ENCODE measurements around the gene DPH1.
A peak's percentile ranks its signal among the peaks of the same experiment; 100 is the strongest.

The DPH1 gene

GRCh38 chr17:2084766-2085647, 55.1 kb downstream of the DPH1 start:
- Histone ChIP-seq H3K9ac (peak overlapping the region in 7 of 11 experiments; percentile 22 to 82 (median 51); a peak in 9 of 22 replicates), H3K4me2 (peak overlapping the region; percentile 93 to 99 (median 95)), H3K4me3 (no peak overlapping the region; a peak in 1 of 20 replicates), H3K4me1 (peaks cover 68 to 91% (median 85%) of the 10 kb centered on the region in 10 experiments), H3K27me3 (no peaks in the 10 kb centered on the region), H3K36me3 (peaks cover 21 to 57% (median 34%) of the 10 kb centered on the region in 11 experiments), H3K9me3 (replicated peaks in 1 of 11) (no peaks in the 10 kb centered on the region), H3K27ac (peak overlapping the region in 7 of 11 experiments; percentile 72 to 91 (median 88); a peak in 12 of 22 replicates), H4K20me1 (peaks cover 0 to 82% (median 0%) of the 10 kb centered on the region in 11 experiments; a peak in 8 of 22 replicates)
- no peak for TF ChIP-seq Cebpa-rat (IDR thresholded peaks at IDR 0.05)

GRCh38 chr17:2085648-2085949, 55.6 kb downstream of the DPH1 start:
- Histone ChIP-seq H3K9me3 (replicated peaks in 1 of 11) (no peaks in the 10 kb centered on the region), H4K20me1 (peaks cover 0 to 82% (median 0%) of the 10 kb centered on the region in 11 experiments; a peak in 8 of 22 replicates), H3K9ac (peak overlapping the region in 5 of 11 experiments; percentile 11 to 82 (median 42); a peak in 5 of 22 replicates), H3K27ac (peak overlapping the region in 6 of 11 experiments; percentile 79 to 91 (median 88); a peak in 8 of 22 replicates), H3K4me2 (peak overlapping the region; percentile 93 to 99 (median 95)), H3K36me3 (peaks cover 16 to 51% (median 28%) of the 10 kb centered on the region in 11 experiments), H3K4me3 (no peak overlapping the region; a peak in 1 of 20 replicates), H3K4me1 (peaks cover 74 to 97% (median 91%) of the 10 kb centered on the region in 10 experiments), H3K27me3 (no peaks in the 10 kb centered on the region)
- TF ChIP-seq Cebpa-rat (IDR thresholded peaks at IDR 0.05) = no peak

- Histone ChIP-seq H3K27ac (peak overlapping the region in 7 of 11 experiments; percentile 71 to 91 (median 88); a peak in 14 of 22 replicates), H3K4me1 (peaks cover 81 to 100% (median 95%) of the 10 kb centered on the region in 10 experiments), H3K9ac (peak overlapping the region in 7 of 11 experiments; percentile 33 to 82 (median 60); a peak in 11 of 22 replicates), H3K4me2 (peak overlapping the region; percentile 93 to 99 (median 95)), H3K9me3 (replicated peaks in 1 of 11) (no peaks in the 10 kb centered on the region), H4K20me1 (peaks cover 0 to 77% (median 0%) of the 10 kb centered on the region in 11 experiments; a peak in 8 of 22 replicates), H3K4me3 (no peak overlapping the region; a peak in 1 of 20 replicates), H3K36me3 (peaks cover 10 to 44% (median 21%) of the 10 kb centered on the region in 11 experiments), H3K27me3 (no peaks in the 10 kb centered on the region)
- no peak for TF ChIP-seq Cebpa-rat (IDR thresholded peaks at IDR 0.05)
These were observed 56.4 kb downstream of the DPH1 start for GRCh38 chr17:2086306-2086705.

- H4K20me1 ChIP-seq = peaks cover 0 to 70% (median 0%) of the 10 kb centered on the region in 11 experiments; a peak in 8 of 22 replicates
- 0 out of 22 replicates have a peak, but pooled peaks cover 0 to 2% (median 0%) of the 10 kb centered on the region in 11 experiments for H3K9me3 ChIP-seq (replicated peaks in 1 of 11)
- peak overlapping the region in 6 of 10 experiments; percentile 12 to 58 (median 50); a peak in 9 of 20 replicates for H3K4me3 ChIP-seq
- peak overlapping the region; percentile 93 to 99 (median 95) for H3K4me2 ChIP-seq
- H3K27ac ChIP-seq = peak overlapping the region in 10 of 11 experiments; percentile 20 to 91 (median 82); a peak in 20 of 22 replicates
- H3K4me1 ChIP-seq = peaks cover 83 to 97% (median 88%) of the 10 kb centered on the region in 10 experiments
- H3K36me3 ChIP-seq = peaks cover 0 to 37% (median 14%) of the 10 kb centered on the region in 11 experiments; a peak in 17 of 22 replicates
- peak overlapping the region in 8 of 11 experiments; percentile 52 to 84 (median 78); a peak in 16 of 22 replicates for H3K9ac ChIP-seq
- no peaks in the 10 kb centered on the region for H3K27me3 ChIP-seq
- TF ChIP-seq Cebpa-rat (IDR thresholded peaks at IDR 0.05) = no peak
These were observed 57.8 kb downstream of the DPH1 start for GRCh38 chr17:2087597-2088211.

GRCh38 chr17:2089021-2089422, 59.1 kb downstream of the DPH1 start:
- Histone ChIP-seq H3K36me3 (peaks cover 0 to 33% (median 18%) of the 10 kb centered on the region in 11 experiments; a peak in 16 of 22 replicates), H3K9me3 (replicated peaks in 1 of 11) (0 out of 22 replicates have a peak, but pooled peaks cover 0 to 4% (median 0%) of the 10 kb centered on the region in 11 experiments), H4K20me1 (peaks cover 0 to 57% (median 0%) of the 10 kb centered on the region in 11 experiments; a peak in 8 of 22 replicates), H3K4me2 (peak overlapping the region; percentile 93 to 99 (median 95)), H3K4me1 (peaks cover 73 to 89% (median 75%) of the 10 kb centered on the region in 10 experiments), H3K27me3 (no peaks in the 10 kb centered on the region), H3K4me3 (peak overlapping the region; percentile 48 to 65 (median 55); a peak in 19 of 20 replicates), H3K27ac (peak overlapping the region in 10 of 11 experiments; percentile 14 to 91 (median 82); a peak in 20 of 22 replicates), H3K9ac (peak overlapping the region; percentile 28 to 84 (median 76); a peak in 20 of 22 replicates)
- no peak for TF ChIP-seq Cebpa-rat (IDR thresholded peaks at IDR 0.05)

- H3K4me3 ChIP-seq = peak overlapping the region; percentile 48 to 65 (median 55)
- H3K27ac ChIP-seq = peak overlapping the region in 9 of 11 experiments; percentile 72 to 91 (median 83); a peak in 17 of 22 replicates
- TF ChIP-seq Cebpa-rat (IDR thresholded peaks at IDR 0.05) = no peak
- H3K4me1 ChIP-seq = peaks cover 62 to 78% (median 69%) of the 10 kb centered on the region in 10 experiments
- peak overlapping the region; percentile 93 to 99 (median 95) for H3K4me2 ChIP-seq
- H3K9me3 ChIP-seq (replicated peaks in 1 of 11) = 0 out of 22 replicates have a peak, but pooled peaks cover 0 to 4% (median 0%) of the 10 kb centered on the region in 11 experiments
- peaks cover 0 to 38% (median 21%) of the 10 kb centered on the region in 11 experiments; a peak in 15 of 22 replicates for H3K36me3 ChIP-seq
- H3K27me3 ChIP-seq = no peaks in the 10 kb centered on the region
- H3K9ac ChIP-seq = peak overlapping the region; percentile 36 to 84 (median 76); a peak in 19 of 22 replicates
- H4K20me1 ChIP-seq = peaks cover 0 to 47% (median 5%) of the 10 kb centered on the region in 11 experiments; a peak in 8 of 22 replicates
These were observed 60.3 kb downstream of the DPH1 start for GRCh38 chr17:2090210-2090641.

GRCh38 chr17:2090804-2091534, 61.0 kb downstream of the DPH1 start:
- peaks cover 55 to 74% (median 68%) of the 10 kb centered on the region in 10 experiments for H3K4me1 ChIP-seq
- peaks cover 0 to 39% (median 5%) of the 10 kb centered on the region in 11 experiments; a peak in 8 of 22 replicates for H4K20me1 ChIP-seq
- no peaks in the 10 kb centered on the region for H3K27me3 ChIP-seq
- 0 out of 22 replicates have a peak, but pooled peaks cover 0 to 4% (median 0%) of the 10 kb centered on the region in 11 experiments for H3K9me3 ChIP-seq (replicated peaks in 1 of 11)
- peak overlapping the region in 7 of 11 experiments; percentile 8 to 84 (median 76); a peak in 10 of 22 replicates for H3K9ac ChIP-seq
- no peak for TF ChIP-seq Cebpa-rat (IDR thresholded peaks at IDR 0.05)
- H3K4me3 ChIP-seq = no peak overlapping the region
- peak overlapping the region; percentile 93 to 99 (median 95) for H3K4me2 ChIP-seq
- peaks cover 0 to 31% (median 16%) of the 10 kb centered on the region in 11 experiments; a peak in 14 of 22 replicates for H3K36me3 ChIP-seq
- H3K27ac ChIP-seq = peak overlapping the region in 8 of 11 experiments; percentile 79 to 91 (median 86); a peak in 11 of 22 replicates

All from BLaER1 treated with 17β-estradiol and CSF1 and Interleukin-3, amounts not matched to agents 10 nM and 100 nM (cell line).